T follicular helper cell (primary cell): ENCODE results near the gene AOPEP.

ENCODE experiments used
- DNase-seq: peaks from one replicate; pipeline ENCODE4 v3.0.0-alpha.2; 2020; ENCODE audit warnings: low read depth

Gene AOPEP

GRCh38 chr9:95062596-95063065, 336.1 kb downstream of the AOPEP start:
- DNase-seq = no peak

- no peak for DNase-seq
These were observed 336.8 kb downstream of the AOPEP start for GRCh38 chr9:95063300-95063699.

- no peak for DNase-seq
These were observed 338.7 kb downstream of the AOPEP start for GRCh38 chr9:95065224-95065623.

- DNase-seq = no peak
These were observed 340.6 kb downstream of the AOPEP start for GRCh38 chr9:95067057-95067456.

- no peak for DNase-seq
These were observed 341.4 kb downstream of the AOPEP start for GRCh38 chr9:95067897-95068296.

GRCh38 chr9:95070549-95071021, 344.1 kb downstream of the AOPEP start:
- no peak for DNase-seq

GRCh38 chr9:95071450-95071849, 345.0 kb downstream of the AOPEP start:
- DNase-seq = no peak

GRCh38 chr9:95071925-95072324, 345.4 kb downstream of the AOPEP start:
- DNase-seq = no peak

GRCh38 chr9:95073042-95073607, 346.6 kb downstream of the AOPEP start:
- no peak for DNase-seq

GRCh38 chr9:95073918-95074317, 347.4 kb downstream of the AOPEP start:
- no peak for DNase-seq

- DNase-seq = no peak
These were observed 348.1 kb downstream of the AOPEP start for GRCh38 chr9:95074632-95075031.

GRCh38 chr9:95075700-95076099, 349.2 kb downstream of the AOPEP start:
- DNase-seq = no peak

GRCh38 chr9:95076696-95077052, 350.2 kb downstream of the AOPEP start:
- DNase-seq = no peak

- DNase-seq = no peak
These were observed 350.7 kb downstream of the AOPEP start for GRCh38 chr9:95077053-95077765.

GRCh38 chr9:95077766-95078370, 351.4 kb downstream of the AOPEP start:
- no peak for DNase-seq

GRCh38 chr9:95078511-95078910, 352.0 kb downstream of the AOPEP start:
- no peak for DNase-seq

GRCh38 chr9:95078939-95079338, 352.4 kb downstream of the AOPEP start:
- DNase-seq = no peak

- DNase-seq = no peak
These were observed 353.0 kb downstream of the AOPEP start for GRCh38 chr9:95079461-95079860.

GRCh38 chr9:95080961-95081647, 354.6 kb downstream of the AOPEP start:
- DNase-seq = no peak

- no peak for DNase-seq
These were observed 355.5 kb downstream of the AOPEP start for GRCh38 chr9:95081998-95082397.

- DNase-seq = no peak
These were observed 356.0 kb downstream of the AOPEP start for GRCh38 chr9:95082401-95083084.
